Ectodermal cell (in vitro differentiated cells): ENCODE measurements around the gene XKR7.

Source experiments
- H3K27ac ChIP-seq: 2 replicates; pipeline ENCODE4 v1.7.0; 2013; ENCODE audit warnings: mild to moderate bottlenecking, low read depth, low read length; ENCODE audit not compliant: insufficient read depth, poor library complexity, severe bottlenecking
- H3K27me3 ChIP-seq: 2 replicates; pipeline ENCODE4 v1.7.0; 2013; ENCODE audit warnings: mild to moderate bottlenecking, low read length; ENCODE audit not compliant: insufficient read depth, control insufficient read depth, poor library complexity, severe bottlenecking
- H3K36me3 ChIP-seq: one replicate; pipeline ENCODE4 v1.7.0; 2013; ENCODE audit warnings: low read length; ENCODE audit not compliant: control insufficient read depth, insufficient read depth
- H3K4me1 ChIP-seq: one replicate; pipeline ENCODE4 v1.7.0; 2013; ENCODE audit warnings: low read length; ENCODE audit not compliant: control insufficient read depth, insufficient read depth
- H3K4me3 ChIP-seq: 2 replicates; pipeline ENCODE4 v1.7.0; 2013; ENCODE audit warnings: low read depth, low read length, control low read depth; ENCODE audit not compliant: insufficient read depth
- H3K9me3 ChIP-seq: 2 replicates; pipeline ENCODE4 v1.7.0; 2013; ENCODE audit warnings: mild to moderate bottlenecking, low read length, moderate library complexity; ENCODE audit not compliant: control insufficient read depth
- WGBS, 2 experiments: methylation state at CpG; one replicate each; pipeline ENCODE4 v1.1.7; 2013; ENCODE audit warnings: missing lambda C conversion rate in 2 of 2; 5-methylcytosine and 5-hydroxymethylcytosine counted together

Gene XKR7

DNA sequence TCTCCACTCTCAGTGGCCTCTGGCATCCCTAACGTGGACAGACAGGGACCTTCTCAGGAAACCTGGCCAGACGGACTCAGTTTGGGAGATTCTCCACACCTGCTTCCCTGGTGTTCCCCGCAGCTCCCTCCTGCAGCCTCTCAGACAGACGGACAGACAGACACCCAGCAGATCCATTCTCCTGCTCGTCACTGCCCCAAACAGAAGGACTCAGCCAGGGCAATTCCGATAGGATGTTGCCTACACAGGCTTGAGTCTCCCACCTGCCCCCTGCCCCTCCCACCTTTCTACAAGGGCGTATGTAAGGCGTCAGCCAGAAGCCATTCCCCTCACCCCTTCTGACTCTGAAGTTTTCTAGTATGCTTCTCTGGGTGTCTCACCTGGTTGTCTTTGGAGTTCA is 42.7 kb downstream of the XKR7 start:
- Histone ChIP-seq H3K4me1 (peaks cover 11% of the 10 kb centered on the region), H3K27ac (no peak overlapping the region), H3K9me3 (no peaks in the 10 kb centered on the region), H3K27me3 (peaks cover 4% of the 10 kb centered on the region), H3K36me3 (no peaks in the 10 kb centered on the region), H3K4me3 (no peak overlapping the region)
- WGBS, 2 experiments = 41 to 42% methylated on average over 8 of the region's 8 CpGs

- WGBS, 2 experiments = 76 to 79% methylated on average over 5 of the region's 5 CpGs
These were observed 44.3 kb downstream of the XKR7 start for GRCh38 chr20:32012159-32012688.

GRCh38 chr20:32013326-32013725 is 45.4 kb downstream of the XKR7 start:
- Histone ChIP-seq H3K36me3 (no peaks in the 10 kb centered on the region), H3K9me3 (no peaks in the 10 kb centered on the region), H3K4me3 (no peak overlapping the region), H3K27ac (no peak overlapping the region), H3K4me1 (no peaks in the 10 kb centered on the region), H3K27me3 (peaks cover 22% of the 10 kb centered on the region)
- 91 to 93% methylated on average over 7 of the region's 7 CpGs for WGBS, 2 experiments

More at GRCh38 chr20:32012159-32012688, 44.3 kb downstream of the XKR7 start:
- Histone ChIP-seq H3K4me1 (peaks cover 5% of the 10 kb centered on the region), H3K36me3 (no peaks in the 10 kb centered on the region), H3K4me3 (no peak overlapping the region), H3K9me3 (no peaks in the 10 kb centered on the region), H3K27ac (no peak overlapping the region), H3K27me3 (peaks cover 12% of the 10 kb centered on the region)

DNA sequence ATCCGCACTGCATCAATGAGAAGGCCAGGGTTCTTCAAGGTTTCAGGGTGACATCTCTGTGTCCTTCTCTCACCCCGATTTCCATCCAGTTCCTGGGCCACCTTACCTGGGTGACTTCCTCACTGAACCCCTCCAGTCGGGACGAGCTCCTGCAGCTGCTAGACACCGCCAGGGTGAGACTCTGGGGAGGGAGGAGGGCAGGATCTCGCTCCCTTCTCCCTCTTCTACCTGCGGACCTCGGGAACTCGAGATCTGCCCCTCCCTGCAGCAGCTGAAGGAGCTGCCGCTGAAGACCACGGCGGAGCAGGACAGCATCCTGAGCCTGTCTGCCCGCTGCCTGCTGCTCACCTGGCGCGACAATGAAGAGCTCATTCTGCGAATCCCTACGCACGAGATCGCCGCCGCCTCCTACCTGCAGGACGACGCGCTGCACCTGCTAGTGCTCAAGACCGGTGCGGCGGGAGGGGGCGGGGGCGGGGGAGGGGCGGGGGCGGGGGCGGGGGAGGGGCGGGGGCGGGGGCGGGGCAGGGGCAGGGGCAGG is 49.8 kb downstream of the XKR7 start:
- WGBS, 2 experiments = 6% methylated on average over 24 to 25 of the region's 35 CpGs
- H3K36me3 ChIP-seq = no peaks in the 10 kb centered on the region
- no peak overlapping the region for H3K27ac ChIP-seq
- H3K9me3 ChIP-seq = no peaks in the 10 kb centered on the region
- H3K27me3 ChIP-seq = peaks cover 39% of the 10 kb centered on the region
- H3K4me3 ChIP-seq = no peak overlapping the region
- H3K4me1 ChIP-seq = peaks cover 7% of the 10 kb centered on the region

DNA sequence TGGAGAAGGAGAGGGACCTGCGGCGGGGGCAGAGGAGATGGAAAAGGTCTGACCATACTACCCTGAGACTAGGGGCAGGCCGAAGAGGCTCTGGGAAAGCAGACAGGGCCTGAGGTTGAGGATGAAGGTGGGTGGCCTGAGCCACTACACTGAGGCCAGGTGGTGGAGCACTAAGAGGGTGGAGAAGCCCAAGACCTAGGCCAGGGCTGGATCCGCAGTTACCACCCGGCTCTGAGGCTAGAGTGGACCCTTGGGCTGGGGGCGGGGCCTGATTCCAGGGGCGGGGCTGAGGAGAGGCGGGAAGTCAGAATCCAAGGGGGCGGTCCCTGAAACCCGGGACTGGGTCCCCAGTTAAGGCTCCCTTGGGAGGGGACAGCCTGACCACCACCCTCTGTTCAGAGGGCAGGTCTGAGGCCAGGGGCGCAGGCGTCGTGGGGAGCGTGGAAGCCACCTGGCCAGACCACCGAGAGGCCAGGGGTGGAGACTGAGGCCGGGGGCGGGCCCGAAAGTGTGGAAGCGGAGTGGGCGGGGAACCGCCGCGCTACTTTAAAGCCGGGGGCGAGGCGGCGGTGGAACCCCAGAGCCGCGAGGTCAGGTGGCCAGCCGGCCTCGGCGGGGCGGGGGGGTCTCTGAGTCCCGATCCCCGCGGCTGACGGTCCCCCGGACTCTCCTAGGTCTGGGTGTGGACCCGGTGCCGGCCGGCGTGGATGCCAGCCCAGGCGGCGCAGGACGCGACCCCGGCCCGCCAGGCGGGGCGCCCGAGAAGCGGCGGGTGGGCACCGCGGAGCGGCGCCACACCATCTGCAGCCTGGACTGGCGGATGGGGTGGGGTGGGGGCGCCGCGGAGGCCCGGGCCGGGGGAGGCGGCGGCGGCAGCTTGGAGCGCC is 50.6 kb downstream of the XKR7 start:
- H3K4me3 ChIP-seq = peak overlapping the region; percentile 60
- no peak overlapping the region for H3K27ac ChIP-seq
- H3K36me3 ChIP-seq = no peaks in the 10 kb centered on the region
- H3K27me3 ChIP-seq = peaks cover 39% of the 10 kb centered on the region
- WGBS, 2 experiments = 1% methylated on average over 67 of the region's 67 CpGs
- H3K9me3 ChIP-seq = no peaks in the 10 kb centered on the region
- H3K4me1 ChIP-seq = peaks cover 7% of the 10 kb centered on the region

DNA sequence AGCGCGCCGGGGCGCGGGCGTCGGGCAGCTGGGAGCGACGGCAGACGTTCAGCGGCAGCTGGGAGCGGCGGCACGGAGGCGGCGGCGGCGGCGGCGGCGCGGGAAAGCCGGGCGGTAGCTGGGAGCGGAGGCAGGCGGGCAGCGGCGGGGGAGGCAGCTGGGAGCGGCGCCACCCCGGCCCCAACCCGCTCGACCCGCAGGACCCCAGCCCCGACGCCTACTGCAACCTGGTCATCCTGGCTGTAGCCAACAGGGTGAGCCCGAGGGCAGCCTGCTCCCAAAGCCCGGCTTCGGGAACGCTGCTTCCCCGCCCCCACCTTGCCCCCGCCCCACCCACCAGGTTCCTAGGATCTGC is 51.2 kb downstream of the XKR7 start:
- Histone ChIP-seq H3K4me3 (peak overlapping the region; percentile 60), H3K9me3 (no peaks in the 10 kb centered on the region), H3K27me3 (peaks cover 39% of the 10 kb centered on the region), H3K27ac (no peak overlapping the region), H3K36me3 (no peaks in the 10 kb centered on the region), H3K4me1 (peaks cover 7% of the 10 kb centered on the region)
- 0 to 1% methylated on average over 42 of the region's 42 CpGs for WGBS, 2 experiments

DNA sequence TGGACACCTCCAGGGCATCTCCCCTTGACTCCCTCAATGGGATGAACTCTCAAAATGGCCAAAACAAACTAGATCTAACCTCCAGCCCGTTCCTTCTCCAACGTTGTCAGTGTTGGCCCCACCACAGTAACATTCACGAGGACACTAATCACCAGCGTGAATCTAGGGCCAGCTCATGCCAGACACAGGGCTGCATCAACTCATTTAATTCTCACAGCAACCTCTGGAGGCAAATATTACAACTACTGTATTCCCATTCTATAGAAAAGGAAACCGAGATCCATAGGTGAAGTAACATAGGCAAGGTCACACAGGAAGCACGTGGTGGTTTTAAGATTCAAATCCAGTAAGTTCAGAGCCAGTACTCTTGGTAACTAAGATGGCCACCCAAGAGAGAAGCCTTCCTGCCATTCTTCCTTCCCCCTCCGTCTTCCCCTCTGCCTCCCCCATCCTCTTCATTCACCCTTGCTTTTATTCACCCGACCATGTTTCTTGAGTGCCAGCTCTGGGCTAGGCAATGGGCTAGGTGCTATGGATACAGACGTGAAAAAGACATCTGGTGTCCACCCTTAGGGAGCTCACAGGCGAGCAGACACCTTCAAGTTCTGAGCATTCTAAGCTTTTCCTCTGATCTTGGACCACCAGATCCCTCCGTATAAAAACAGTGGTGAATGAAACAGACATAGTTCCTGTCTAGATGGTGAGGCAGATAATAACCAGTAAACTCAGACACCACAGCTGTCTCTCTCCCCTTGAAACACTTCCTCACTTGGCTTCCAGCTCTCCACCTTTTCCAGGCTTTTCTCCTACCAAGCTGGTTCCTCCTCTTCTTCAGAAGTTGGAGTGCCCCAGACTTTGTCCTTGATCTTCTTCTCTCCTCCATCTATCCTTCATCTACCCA is 51.9 kb downstream of the XKR7 start:
- 61% methylated on average over 11 of the region's 11 CpGs for WGBS, 2 experiments
- H3K4me1 ChIP-seq = peaks cover 7% of the 10 kb centered on the region
- peak overlapping the region; percentile 60 for H3K4me3 ChIP-seq
- H3K27ac ChIP-seq = no peak overlapping the region
- no peaks in the 10 kb centered on the region for H3K9me3 ChIP-seq
- H3K36me3 ChIP-seq = no peaks in the 10 kb centered on the region
- peaks cover 39% of the 10 kb centered on the region for H3K27me3 ChIP-seq

DNA sequence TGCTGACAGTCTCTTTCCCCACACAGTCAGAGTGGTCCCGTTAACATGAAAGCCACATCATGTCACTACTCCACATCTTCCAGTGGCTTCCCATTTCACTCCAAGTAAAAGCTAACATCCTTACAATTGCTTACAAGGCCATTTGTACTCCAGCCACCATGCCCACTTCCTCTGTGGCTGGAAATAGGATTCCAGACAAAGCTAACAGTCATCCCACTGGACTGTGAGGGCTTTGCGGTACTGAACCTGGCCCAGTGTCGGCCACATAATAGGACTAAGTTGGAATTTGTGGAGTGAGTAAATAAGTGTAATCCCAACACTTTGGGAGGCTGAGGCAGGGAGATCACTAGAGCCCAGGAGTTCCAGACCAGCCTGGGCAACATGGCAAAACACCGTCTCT is 53.1 kb downstream of the XKR7 start:
- Histone ChIP-seq H3K4me3 (no peak overlapping the region), H3K4me1 (peaks cover 7% of the 10 kb centered on the region), H3K27ac (no peak overlapping the region), H3K27me3 (peaks cover 35% of the 10 kb centered on the region), H3K9me3 (no peaks in the 10 kb centered on the region), H3K36me3 (no peaks in the 10 kb centered on the region)
- WGBS, 2 experiments = 90 to 95% methylated on average over 4 of the region's 4 CpGs

- Histone ChIP-seq H3K9me3 (no peaks in the 10 kb centered on the region), H3K4me3 (no peak overlapping the region), H3K36me3 (no peaks in the 10 kb centered on the region), H3K27me3 (peaks cover 3% of the 10 kb centered on the region), H3K4me1 (peaks cover 2% of the 10 kb centered on the region), H3K27ac (no peak overlapping the region)
- WGBS, 2 experiments = 86 to 90% methylated on average over 6 of the region's 6 CpGs
These were observed 56.8 kb downstream of the XKR7 start for GRCh38 chr20:32024683-32025295.
